HG03039 (cell line): Measurements from ENCODE around the gene SLC6A18.

ENCODE experiments used
- ATAC-seq: cut with Tn5 transposase; IDR thresholded peaks from one replicate; pipeline ENCODE4 v1.9.1; 2021; ENCODE audit warnings: mild to moderate bottlenecking, moderate library complexity; ENCODE audit not compliant: unreplicated experiment

Gene SLC6A18

GRCh38 chr5:1225081-1225480 is at the start of gene SLC6A18:
Gene SLC6A18 (plus strand): TSS chr5:1225381. CDS start chr5:1225478, 97 bp downstream.
- ATAC-seq = no peak

- ATAC-seq = no peak
Observed at GRCh38 chr5:1175801-1176472, 49.2 kb upstream of the SLC6A18 start.

GRCh38 chr5:1176473-1177391 is 48.4 kb upstream of the SLC6A18 start:
- ATAC-seq = no peak

- ATAC-seq = no peak
Observed at GRCh38 chr5:1177826-1178528, 47.2 kb upstream of the SLC6A18 start.

- ATAC-seq = no peak
Observed at GRCh38 chr5:1178529-1179382, 46.4 kb upstream of the SLC6A18 start.

- no peak for ATAC-seq
Observed at GRCh38 chr5:1179383-1179715, 45.8 kb upstream of the SLC6A18 start.

- ATAC-seq = no peak
Observed at GRCh38 chr5:1180096-1180495, 45.1 kb upstream of the SLC6A18 start.

GRCh38 chr5:1180841-1181271 is 44.3 kb upstream of the SLC6A18 start:
- ATAC-seq = no peak

GRCh38 chr5:1181451-1182359 is 43.5 kb upstream of the SLC6A18 start:
- ATAC-seq = no peak

GRCh38 chr5:1182360-1182632 is 42.9 kb upstream of the SLC6A18 start:
- ATAC-seq = no peak

- no peak for ATAC-seq
Observed at GRCh38 chr5:1182633-1183423, 42.4 kb upstream of the SLC6A18 start.

- ATAC-seq = no peak
Observed at GRCh38 chr5:1183424-1184162, 41.6 kb upstream of the SLC6A18 start.

GRCh38 chr5:1184163-1184470 is 41.1 kb upstream of the SLC6A18 start:
- no peak for ATAC-seq

- ATAC-seq = no peak
Observed at GRCh38 chr5:1184481-1184880, 40.7 kb upstream of the SLC6A18 start.

GRCh38 chr5:1185038-1185627 is 40.0 kb upstream of the SLC6A18 start:
- no peak for ATAC-seq

GRCh38 chr5:1185629-1186350 is 39.4 kb upstream of the SLC6A18 start:
- no peak for ATAC-seq
